Right forelimb (tissue), 1 donor: ENCODE data around the gene CCDC102B.
"Not testable (repeated sequence)": the region's sequence is repeated elsewhere in the genome, so short reads cannot be mapped to it uniquely, and the experiment has no call there.

ENCODE experiments used
- DNase-seq: peaks from one replicate; pipeline ENCODE4 v3.0.0-alpha.2; 2018

The CCDC102B gene

DNA sequence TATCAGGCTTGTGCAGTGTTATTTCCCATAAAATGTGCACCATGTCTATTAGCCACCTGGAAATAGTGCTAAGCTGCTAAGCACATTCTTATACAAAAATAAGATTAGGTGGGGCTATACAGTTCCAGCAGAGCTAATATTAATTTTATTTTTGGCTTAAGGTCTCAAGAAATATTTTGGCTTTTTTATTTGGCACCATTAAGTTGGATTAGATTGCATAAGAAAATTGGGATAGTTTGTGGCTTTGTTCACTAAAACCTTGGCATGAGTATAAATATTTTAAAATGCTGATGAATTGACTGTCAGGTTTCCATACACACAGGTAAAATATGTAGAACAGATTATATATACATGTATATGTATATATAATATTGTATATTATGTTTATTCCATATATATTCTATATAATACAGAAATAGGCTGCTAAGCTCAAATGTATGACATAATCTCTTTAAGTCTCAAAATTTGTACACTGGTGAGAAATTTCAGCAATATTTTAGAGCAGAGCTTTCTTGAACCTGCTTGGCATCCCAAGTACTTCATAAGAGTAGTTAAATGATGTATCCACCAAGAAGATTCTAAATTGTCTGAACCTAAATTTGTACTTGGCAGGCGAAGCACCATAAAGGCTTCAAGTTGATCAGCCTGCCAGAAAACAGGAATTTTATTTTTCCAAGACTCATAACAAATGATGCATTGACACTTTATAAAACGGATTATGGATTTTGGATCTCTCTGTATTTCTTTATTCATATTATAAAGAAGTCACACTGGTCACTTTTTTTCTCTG lies 32.6 kb downstream of the CCDC102B start:
- no peak for DNase-seq

DNA sequence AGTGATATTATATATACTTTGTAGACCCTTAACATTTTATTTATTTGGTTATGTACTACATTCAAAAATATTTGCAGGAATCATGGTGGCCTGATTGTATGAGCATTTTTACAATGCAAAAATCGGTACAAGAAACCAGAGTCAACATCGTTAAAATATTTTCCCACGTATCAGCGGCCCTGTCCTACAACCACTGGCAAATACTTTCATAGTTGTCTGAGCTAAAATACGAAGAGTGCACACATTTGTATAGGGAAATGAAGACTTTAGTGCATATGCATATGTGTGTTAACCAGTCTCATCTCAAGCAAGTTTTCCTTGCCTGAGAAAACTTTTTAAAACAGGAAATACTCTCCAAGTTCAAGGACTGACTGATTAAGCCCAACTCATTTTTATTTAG lies 35.9 kb downstream of the CCDC102B start:
- DNase-seq = no peak

DNA sequence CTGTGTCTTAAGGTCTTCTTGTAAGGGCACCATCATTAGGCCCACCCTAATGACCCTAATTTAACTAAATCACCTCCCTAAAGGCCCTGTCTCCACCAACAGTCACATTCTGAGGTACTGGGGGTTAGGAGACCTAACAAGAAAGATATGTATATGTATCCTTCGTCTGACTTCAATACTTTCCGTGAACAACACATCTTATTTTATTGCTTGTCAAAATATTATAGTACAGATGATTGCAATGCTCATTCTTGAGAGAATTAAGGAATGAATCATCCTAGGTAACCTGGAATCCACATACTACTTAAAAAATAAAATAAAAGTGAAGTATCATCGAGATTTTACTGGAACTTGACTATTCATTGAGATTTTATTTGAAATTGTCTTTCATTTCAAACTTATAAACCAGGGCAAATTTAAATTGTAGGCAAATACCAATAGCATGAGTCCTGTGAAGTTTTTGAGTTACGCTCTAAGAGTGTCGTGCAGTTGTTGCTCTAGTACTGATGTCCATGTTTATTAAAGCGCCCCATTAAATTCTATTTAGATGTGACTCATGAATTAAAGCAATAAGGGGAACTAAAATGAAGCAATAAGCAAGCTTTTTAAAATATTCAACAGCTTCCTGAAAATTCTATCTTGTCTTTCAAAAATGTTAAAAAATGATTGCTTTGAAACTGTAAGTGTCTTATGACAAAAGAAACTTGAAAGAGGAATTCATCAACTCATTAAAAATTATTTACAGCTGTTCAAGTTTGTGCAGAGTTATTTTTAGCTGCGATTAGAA lies 40.0 kb downstream of the CCDC102B start:
- no peak for DNase-seq

DNA sequence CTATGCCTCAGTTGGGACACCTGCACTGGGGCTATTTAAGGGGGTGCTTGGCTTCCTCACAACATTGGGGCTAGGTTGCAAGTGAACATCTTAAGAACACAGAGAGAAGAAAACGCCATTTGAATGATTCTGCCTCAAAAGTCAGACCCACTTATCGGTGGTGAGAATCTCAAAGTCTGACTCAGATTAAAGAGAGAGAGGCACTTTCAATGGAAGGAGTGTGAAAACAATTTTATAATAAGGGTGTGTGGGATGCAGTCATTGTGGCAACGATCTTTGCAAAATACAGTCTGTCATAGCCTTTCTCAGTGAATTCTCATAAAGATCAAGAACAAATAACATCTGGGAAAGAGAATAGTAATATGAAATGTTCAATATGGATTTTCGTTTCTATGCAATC lies 41.8 kb downstream of the CCDC102B start:
- DNase-seq = no peak

- DNase-seq = no peak
Measured at GRCh38 chr18:68840554-68841263, 42.8 kb downstream of the CCDC102B start.

GRCh38 chr18:68841301-68841700 lies 43.4 kb downstream of the CCDC102B start:
- DNase-seq = no peak

DNA sequence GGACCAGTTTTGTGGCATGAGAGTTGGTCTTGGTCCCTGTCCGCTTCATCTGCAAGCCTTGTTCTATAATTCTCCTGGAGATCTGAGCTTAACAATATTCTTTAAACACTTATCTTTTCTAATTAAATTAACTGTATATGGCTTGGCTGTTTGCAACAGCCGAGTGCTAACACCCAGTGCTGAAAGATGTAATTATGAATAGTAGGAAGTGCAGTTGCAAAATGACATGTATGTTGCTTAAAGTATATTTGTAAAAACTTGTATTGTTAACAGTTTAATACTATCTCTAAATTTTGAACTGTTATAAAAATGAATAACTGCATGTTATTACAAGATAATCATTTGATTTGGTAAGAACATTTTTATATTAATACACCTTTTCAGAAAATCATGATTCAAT lies 45.1 kb downstream of the CCDC102B start:
- no peak for DNase-seq

DNA sequence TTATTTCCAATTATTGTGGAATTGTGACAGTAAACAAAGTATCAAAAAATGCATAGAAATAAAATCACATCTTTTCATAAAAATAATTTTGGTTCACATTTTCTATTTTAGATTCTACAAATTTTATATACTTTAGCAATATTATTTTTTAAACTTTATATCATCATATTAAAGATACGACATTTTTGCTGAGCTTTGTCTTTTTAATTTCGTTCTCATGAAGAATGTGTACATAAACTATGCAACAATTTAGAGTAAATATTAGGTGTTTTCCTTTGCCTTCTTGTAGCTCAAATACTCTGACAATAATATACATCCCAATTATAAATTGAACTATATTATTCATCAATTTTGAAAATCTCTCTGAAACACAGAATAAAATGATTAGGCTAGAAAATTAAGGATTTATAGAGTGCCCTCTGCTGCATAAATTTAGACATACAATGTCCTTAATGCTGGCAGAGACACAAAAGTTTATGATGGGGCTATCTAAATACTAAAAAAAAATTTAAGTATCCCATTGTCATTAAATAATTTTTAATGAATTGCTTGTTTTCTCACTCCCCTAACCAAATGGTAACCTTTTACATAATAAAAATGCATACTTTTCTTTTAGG lies 45.7 kb downstream of the CCDC102B start:
- no peak for DNase-seq

DNA sequence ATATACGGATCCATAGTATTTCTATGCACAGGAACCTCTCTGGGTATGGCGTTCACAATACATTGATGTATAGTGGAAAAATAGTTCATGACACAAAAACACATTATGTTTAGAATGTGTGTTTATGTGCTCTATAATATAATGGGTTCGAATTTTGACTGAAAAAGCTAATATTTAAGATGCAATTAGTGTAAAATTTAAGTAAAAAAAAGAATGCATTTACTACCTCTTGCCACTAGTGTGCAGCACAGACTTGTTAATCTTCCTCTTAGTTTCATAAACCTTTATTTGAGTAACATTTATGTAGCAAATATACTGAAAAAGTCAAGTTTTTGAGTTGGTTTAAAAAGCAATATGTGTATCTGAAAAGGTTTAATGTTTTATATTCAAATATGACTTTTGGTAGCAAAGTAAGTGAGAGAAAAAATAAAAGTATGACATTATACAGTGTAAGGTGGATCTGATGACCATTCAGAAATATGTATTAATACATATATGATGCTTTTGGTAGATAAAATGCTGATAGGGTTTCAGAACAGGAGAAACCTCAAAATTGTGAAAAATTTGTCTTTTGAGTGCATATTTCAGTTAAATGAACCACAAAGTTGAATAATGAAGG lies 49.4 kb downstream of the CCDC102B start:
- no peak for DNase-seq

DNA sequence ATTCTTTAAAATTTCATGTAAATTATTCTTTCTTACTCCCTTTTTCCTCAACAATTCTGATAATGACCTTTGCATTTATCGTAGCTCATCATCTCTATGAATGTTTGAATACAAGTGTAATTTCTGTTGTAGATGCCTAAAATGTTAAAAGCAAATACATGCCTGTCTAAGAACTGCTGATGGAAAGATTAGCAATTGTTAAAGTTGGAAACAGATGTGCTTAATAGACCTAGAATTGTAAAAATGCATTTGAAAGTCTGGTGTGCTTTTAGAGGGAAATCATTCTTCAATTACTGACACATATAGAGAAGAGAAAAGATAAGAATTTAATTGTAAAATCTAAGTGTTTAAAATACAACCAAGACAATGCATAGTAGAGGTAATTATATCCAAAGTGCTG lies 50.4 kb downstream of the CCDC102B start:
- no peak for DNase-seq

GRCh38 chr18:68854786-68855391 lies 57.0 kb downstream of the CCDC102B start:
- no peak for DNase-seq

DNA sequence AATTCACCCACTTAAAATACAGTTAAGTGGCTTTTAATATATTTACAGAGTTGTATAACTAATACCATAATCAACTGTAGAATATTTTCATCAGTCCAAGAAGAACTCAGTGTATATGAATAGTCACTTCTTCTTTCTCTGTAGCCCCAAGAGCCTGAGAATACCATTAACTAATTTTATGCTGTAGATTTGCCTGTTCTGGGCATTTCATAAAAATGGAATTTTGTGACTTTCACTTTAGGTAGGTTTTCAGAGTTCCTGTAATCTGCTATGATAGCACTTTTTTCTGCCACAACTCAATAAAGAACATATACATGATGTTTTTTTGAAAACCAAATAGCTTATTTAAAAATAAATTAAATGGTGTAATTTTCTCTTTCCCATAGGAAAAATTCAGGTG lies 57.6 kb downstream of the CCDC102B start:
- DNase-seq = no peak

GRCh38 chr18:68861365-68861764 lies 63.5 kb downstream of the CCDC102B start:
- DNase-seq = no peak

DNA sequence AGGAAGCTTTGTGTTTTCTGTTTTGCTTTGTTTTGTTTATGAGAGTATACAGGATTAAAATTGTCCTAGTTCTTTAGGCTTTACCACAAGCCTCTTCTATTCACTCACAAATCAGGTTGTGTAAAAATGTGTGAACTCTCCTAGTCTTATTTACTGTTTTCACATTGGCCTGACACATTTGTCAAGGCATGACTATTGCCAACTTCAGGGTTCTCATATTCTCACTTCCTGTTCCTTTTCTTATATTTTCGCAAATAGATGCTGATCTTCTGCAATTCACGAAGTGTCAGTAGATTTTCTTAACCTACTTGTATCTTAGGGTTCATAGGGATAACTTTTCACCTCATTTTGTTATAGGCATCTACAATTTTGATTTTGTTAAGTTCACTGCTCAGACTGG lies 67.1 kb downstream of the CCDC102B start:
- DNase-seq = no peak

GRCh38 chr18:68865503-68865902 lies 67.6 kb downstream of the CCDC102B start:
- no peak for DNase-seq

- DNase-seq = no peak
Measured at GRCh38 chr18:68873003-68873402, 75.1 kb downstream of the CCDC102B start.

GRCh38 chr18:68874361-68874760 lies 76.5 kb downstream of the CCDC102B start:
- DNase-seq = no peak

DNA sequence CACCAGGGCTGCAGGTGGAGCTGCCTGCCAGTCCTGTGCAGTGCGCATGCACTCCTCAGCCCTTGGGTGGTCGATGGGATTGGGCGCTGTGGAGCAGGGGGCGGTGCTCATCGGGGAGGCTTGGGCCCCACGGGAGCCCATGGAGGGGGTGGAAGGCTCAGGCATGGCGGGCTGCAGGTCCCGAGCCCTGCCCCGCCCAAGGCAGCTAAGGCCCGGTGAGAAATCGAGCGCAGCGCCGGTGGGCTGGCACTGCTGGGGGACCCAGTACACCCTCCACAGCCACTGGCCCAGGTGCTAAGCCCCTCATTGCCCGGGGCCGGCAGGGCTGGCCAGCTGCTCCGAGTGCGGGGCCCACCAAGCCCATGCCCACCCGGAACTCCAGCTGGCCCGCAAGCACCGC lies 82.1 kb downstream of the CCDC102B start:
- DNase-seq = not testable (repeated sequence)

DNA sequence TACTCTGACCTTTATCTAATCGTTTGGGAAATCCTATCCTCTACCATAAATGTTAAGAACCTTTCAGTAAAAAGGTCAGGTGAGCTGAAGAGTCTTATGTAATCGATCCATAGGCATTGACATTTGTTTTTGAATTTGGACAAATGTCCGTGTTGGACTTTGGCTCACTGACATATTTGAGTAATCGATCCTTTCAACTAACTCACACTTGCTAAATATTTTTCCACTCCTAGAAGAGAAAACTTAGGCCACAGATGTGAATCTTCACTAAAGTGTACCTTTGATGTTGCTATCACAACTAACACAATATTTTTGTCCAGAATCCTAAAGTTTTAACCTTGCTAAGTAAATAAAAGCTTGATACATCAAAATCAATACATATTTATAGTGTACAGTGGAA lies 89.5 kb downstream of the CCDC102B start:
- no peak for DNase-seq

GRCh38 chr18:68893354-68893753 lies 95.5 kb downstream of the CCDC102B start:
- no peak for DNase-seq

DNA sequence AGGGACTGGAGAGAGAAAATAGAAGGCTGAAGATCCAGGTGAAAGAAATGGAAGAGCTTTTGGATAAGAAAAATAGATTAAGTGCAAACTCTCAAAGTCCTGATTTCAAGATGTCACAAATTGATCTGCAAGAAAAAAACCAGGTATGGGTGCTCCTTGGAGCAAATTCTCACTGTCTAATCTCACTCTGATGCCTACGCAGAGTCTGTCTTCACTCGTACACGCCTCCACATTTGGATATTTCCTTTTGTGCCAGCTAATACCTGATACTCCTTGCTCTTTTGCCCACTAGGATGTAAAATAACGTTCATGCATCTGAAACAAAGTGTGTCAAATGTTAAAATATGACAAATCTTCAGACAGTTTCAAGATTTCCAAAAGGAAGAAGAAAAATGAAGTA lies 99.4 kb downstream of the CCDC102B start:
- no peak for DNase-seq

DNA sequence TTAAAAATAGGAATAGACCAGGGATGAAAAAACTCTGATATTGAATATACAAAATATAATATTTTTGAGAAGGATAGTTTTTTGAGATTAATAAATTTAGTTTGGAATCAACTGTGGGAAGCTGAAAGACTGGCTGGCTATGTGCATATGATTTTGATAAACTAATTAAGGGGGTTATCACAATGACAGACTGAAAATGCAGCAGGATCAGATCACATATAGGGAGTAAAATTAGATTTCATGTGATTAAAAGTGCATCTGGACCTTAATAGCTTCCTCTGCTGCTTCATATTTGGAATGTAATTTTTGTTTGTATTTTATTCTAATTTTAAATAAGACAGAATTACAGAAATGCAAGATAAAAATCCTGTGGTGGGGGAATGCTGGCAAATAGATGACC lies 111.7 kb downstream of the CCDC102B start:
- DNase-seq = no peak
